Measurements from ENCODE around the gene CPNE2. TPM values are rescaled to one million over a fixed set of nuclear protein-coding genes. Genes with fewer than 3 reads are reported as not detected.

Gene CPNE2
- total and polyA plus RNA-seq, 2 of the 8 experiments (the other 6 are each of a cell fraction or from before 2014, with no cell fraction given) = 10.6 to 39.5 TPM

DNA sequence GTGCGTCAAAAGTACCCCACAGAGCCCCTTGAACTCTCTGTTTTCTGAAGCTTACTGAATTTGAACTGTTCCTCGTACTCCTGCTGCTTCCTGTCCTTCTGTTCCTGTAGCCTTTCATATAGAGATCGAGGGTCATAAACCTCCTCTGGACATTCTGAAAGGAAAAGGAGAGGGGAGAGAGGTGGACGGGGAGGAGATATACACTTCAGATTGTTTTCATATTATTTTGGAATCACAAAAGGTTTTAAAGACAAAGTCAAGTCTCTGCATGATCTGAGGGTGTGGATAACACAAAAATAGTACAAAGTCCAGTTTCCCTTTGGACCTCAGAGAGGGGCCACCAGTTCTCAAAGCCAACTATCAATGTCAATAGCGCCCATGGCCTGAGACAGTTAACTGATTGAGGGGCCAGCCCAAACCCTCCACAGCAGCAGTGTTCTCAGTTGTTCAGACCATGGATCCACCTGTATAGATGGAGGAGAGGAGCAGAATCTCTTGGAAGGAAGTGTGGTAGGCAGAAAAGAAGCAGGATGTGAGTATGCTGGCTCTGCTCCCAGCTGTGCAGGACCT, 80.4 kb downstream of the CPNE2 start (continued):
- TF ChIP-seq SIN3A (conservative IDR thresholded peaks at IDR 0.05 in 1 of 2, IDR thresholded peaks at IDR 0.05 in 1 of 2; ENCODE audit: low read depth in 1 of 2, low read length in 2 of 2) (no peak), BCL11A (IDR thresholded peaks at IDR 0.05; ENCODE audit: low read depth in 2 of 2, low read length in 2 of 2) (no peak), SP4 (IDR thresholded peaks at IDR 0.05; ENCODE audit: low read length) (no peak), HDAC2 (IDR thresholded peaks at IDR 0.05; ENCODE audit: borderline replicate concordance in 1 of 2, low read depth in 2 of 2, low read length in 2 of 2) (no peak), POU5F1 (IDR thresholded peaks at IDR 0.05; ENCODE audit: low read depth, low read length) (no peak), PHF8 (conservative IDR thresholded peaks at IDR 0.05; ENCODE audit: low read depth, low read length) (no peak), KDM1A (IDR thresholded peaks at IDR 0.05; ENCODE audit: borderline replicate concordance, low read length) (no peak)
